ENCODE results near the gene NGEF. TPM values are rescaled to one million over a fixed set of nuclear protein-coding genes. Genes with fewer than 3 reads are reported as not detected.
A peak's percentile ranks its signal among the peaks of the same experiment; 100 is the strongest.

The NGEF gene
- total and polyA plus RNA-seq, 12 donors, result 10.1 to 467 (median 46.1) TPM

GRCh38 chr2:233007270-233007669 is 5.8 kb downstream of the NGEF start:
- Histone ChIP-seq H3K4me1 (replicated peaks in 1 of 2) (no peaks in the 10 kb centered on the region), H3K4me3 (no peak overlapping the region), H3K27ac (no peak overlapping the region), H3K27me3 (no peaks in the 10 kb centered on the region), H3K36me3 (replicated peaks in 1 of 2) (no peaks in the 10 kb centered on the region), H3K9me3 (replicated peaks in 1 of 3) (no peaks in the 10 kb centered on the region)
- TF ChIP-seq POLR2A (IDR thresholded peaks at IDR 0.05), result no peak
- TF ChIP-seq, protein P1, sequence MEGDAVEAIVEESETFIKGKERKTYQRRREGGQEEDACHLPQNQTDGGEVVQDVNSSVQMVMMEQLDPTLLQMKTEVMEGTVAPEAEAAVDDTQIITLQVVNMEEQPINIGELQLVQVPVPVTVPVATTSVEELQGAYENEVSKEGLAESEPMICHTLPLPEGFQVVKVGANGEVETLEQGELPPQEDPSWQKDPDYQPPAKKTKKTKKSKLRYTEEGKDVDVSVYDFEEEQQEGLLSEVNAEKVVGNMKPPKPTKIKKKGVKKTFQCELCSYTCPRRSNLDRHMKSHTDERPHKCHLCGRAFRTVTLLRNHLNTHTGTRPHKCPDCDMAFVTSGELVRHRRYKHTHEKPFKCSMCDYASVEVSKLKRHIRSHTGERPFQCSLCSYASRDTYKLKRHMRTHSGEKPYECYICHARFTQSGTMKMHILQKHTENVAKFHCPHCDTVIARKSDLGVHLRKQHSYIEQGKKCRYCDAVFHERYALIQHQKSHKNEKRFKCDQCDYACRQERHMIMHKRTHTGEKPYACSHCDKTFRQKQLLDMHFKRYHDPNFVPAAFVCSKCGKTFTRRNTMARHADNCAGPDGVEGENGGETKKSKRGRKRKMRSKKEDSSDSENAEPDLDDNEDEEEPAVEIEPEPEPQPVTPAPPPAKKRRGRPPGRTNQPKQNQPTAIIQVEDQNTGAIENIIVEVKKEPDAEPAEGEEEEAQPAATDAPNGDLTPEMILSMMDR (IDR thresholded peaks at IDR 0.05), result no peak
- 76 to 85% (median 81%) methylated on average over 7 of the region's 7 CpGs for WGBS, 4 donors
- DNase-seq, result peak in 1 of 7 donors; percentile 3
- intact Hi-C loops (cut with DNase I), result no loop called here

- intact Hi-C loops (cut with DNase I), result no loop called here
- TF ChIP-seq, protein P1 (IDR thresholded peaks at IDR 0.05), result no peak
- no peak for TF ChIP-seq POLR2A (IDR thresholded peaks at IDR 0.05)
- Histone ChIP-seq H3K27me3 (no peaks in the 10 kb centered on the region), H3K4me1 (replicated peaks in 1 of 2) (no peaks in the 10 kb centered on the region), H3K4me3 (no peak overlapping the region), H3K9me3 (replicated peaks in 1 of 3) (no peaks in the 10 kb centered on the region), H3K36me3 (replicated peaks in 1 of 2) (no peaks in the 10 kb centered on the region), H3K27ac (no peak overlapping the region)
- 90 to 95% (median 94%) methylated on average over 6 of the region's 6 CpGs for WGBS, 4 donors
- peak in 1 of 7 donors; percentile 3 for DNase-seq
Observed at GRCh38 chr2:233006648-233007047, 6.4 kb downstream of the NGEF start.

DNA sequence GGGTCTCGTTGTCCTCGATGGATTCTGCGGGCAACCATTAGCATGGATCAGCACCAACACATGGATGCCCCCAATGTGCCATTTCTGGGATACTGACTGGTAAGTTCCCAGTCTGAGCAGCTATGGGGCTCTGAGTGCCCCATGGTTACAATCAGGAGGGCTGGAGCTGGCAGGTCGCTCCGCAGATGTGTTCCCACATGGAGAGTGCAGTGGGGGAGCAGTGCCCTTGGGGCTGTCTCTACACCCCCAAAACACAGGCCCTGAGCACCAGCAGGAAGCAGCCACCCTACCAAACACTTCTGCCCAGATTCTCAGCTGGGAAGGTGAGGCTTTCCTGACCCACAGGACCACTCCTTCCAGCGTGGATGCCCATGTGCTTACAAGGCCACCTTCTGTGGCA is 8.0 kb downstream of the NGEF start:
- TF ChIP-seq, protein P1 (IDR thresholded peaks at IDR 0.05), result no peak
- TF ChIP-seq POLR2A (IDR thresholded peaks at IDR 0.05), result no peak
- Histone ChIP-seq H3K9me3 (replicated peaks in 1 of 3) (no peaks in the 10 kb centered on the region), H3K4me1 (replicated peaks in 1 of 2) (no peaks in the 10 kb centered on the region), H3K36me3 (replicated peaks in 1 of 2) (no peaks in the 10 kb centered on the region), H3K27ac (no peak overlapping the region), H3K27me3 (no peaks in the 10 kb centered on the region), H3K4me3 (no peak overlapping the region)
- WGBS, 4 donors, result 92 to 98% (median 94%) methylated on average over 3 to 6 of the region's 6 CpGs
- intact Hi-C loops (cut with DNase I), result no loop called here
- peak in 1 of 7 donors; percentile 11 for DNase-seq

DNA sequence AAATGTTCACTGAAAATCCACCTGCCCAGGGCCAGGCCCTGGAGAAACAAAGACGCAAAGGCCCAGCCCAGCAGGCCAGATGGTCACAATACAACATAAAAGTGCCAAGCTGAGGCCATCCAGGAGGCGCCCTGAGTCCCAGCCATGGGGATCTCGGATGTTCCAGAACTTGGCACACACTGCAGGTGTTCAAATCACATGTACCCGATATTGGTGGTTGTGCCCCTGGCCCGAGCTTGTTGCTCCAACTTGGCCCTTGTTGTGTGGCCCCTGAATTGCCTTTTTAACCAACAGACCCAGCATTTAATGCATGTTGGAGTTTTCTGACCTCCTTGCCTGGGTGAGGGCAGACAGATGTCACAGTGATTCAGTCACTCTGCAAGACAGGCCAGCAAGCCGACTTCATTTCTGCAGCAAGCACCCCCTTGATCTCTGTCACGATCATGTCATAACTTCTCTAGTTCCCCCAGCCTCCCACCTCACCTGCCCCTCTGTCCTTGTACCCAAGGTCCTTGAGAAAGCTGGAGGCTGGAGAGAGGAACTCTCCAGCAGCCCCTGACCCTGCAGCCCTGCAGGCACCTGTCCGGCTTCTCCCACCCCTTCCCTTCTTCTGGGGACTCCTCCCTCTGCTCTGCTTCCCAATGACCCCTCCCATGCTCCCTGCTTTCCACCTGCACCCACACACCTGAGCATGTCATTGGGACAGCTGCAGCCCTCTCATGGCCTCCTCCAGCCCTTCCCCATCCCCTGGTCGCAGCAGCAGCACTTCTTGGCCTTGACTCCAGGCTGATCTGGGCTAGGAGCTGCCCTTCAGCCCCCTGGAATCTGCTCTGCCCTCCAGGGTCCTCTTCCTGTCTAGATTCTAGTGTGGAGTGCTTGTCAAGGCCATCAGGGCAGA is 9.1 kb downstream of the NGEF start:
- H3K9me3 ChIP-seq (replicated peaks in 1 of 3), result no peaks in the 10 kb centered on the region
- H3K4me3 ChIP-seq, result no peak overlapping the region
- H3K27me3 ChIP-seq, result no peaks in the 10 kb centered on the region
- no peaks in the 10 kb centered on the region for H3K36me3 ChIP-seq (replicated peaks in 1 of 2)
- DNase-seq, result peak in 2 of 7 donors; percentile 8 to 10
- WGBS, 4 donors, result 82 to 85% (median 84%) methylated on average over 7 to 9 of the region's 9 CpGs
- H3K4me1 ChIP-seq (replicated peaks in 1 of 2), result no peaks in the 10 kb centered on the region
- no peak overlapping the region for H3K27ac ChIP-seq
- intact Hi-C loops (cut with DNase I), result no loop called here
- TF ChIP-seq, protein P1 (IDR thresholded peaks at IDR 0.05), result no peak
- no peak for TF ChIP-seq POLR2A (IDR thresholded peaks at IDR 0.05)

Measured in adrenal gland (tissue), 12 donors.